Measurements from ENCODE around the gene NADK2.
"Not testable (repeated sequence)": the region's sequence is repeated elsewhere in the genome, so short reads cannot be mapped to it uniquely, and the experiment has no call there.

The NADK2 gene, protein sequence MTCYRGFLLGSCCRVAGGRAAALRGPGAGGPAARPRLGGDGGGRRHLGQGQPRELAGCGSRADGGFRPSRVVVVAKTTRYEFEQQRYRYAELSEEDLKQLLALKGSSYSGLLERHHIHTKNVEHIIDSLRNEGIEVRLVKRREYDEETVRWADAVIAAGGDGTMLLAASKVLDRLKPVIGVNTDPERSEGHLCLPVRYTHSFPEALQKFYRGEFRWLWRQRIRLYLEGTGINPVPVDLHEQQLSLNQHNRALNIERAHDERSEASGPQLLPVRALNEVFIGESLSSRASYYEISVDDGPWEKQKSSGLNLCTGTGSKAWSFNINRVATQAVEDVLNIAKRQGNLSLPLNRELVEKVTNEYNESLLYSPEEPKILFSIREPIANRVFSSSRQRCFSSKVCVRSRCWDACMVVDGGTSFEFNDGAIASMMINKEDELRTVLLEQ

DNA sequence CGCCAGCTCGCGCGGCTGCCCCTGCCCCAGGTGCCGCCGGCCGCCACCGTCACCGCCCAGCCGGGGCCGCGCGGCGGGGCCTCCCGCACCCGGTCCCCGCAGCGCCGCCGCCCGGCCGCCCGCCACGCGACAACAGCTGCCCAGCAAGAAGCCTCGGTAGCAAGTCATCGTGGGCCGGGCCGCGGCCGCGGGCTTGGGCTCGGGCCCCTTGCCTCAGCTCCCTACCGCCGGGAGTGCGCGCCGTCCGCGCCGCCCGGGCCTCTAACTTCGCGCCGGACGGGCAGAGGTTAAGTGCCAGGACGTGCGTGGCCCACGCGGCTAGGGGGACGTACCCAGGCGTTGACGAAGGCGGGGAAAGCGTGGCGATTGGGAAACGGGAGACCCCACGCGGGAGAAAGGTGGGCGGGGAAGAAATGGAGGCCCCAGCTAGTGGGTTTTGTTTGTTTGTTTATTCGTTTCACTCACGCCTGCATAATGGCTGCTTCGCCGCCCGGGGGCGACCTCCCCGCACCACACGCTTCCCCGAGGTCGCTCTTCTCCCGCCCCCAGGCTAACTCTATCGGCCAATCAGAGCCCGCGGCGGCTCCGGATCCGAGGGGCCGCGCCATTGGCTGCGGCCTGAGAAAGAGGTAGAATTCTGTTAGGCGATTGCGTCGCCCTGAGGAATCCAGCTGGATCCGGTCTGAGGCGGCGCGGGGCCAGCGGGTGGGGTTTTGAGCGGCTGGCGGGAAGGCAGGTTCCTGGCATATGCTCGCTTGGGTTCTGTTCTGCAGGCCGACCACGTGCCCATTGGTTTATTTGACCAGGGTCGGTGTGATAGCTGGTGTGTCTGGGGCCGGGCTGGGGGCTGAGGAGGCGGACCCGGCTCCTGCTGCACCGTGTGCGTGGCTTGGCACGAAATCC, at the start of gene NADK2:
NADK2 (minus strand) TSS at position 295 of the 903 bp plus-strand sequence; CDS start at position 168, 127 bp downstream.
- DNase-seq = peak; percentile 92

DNA sequence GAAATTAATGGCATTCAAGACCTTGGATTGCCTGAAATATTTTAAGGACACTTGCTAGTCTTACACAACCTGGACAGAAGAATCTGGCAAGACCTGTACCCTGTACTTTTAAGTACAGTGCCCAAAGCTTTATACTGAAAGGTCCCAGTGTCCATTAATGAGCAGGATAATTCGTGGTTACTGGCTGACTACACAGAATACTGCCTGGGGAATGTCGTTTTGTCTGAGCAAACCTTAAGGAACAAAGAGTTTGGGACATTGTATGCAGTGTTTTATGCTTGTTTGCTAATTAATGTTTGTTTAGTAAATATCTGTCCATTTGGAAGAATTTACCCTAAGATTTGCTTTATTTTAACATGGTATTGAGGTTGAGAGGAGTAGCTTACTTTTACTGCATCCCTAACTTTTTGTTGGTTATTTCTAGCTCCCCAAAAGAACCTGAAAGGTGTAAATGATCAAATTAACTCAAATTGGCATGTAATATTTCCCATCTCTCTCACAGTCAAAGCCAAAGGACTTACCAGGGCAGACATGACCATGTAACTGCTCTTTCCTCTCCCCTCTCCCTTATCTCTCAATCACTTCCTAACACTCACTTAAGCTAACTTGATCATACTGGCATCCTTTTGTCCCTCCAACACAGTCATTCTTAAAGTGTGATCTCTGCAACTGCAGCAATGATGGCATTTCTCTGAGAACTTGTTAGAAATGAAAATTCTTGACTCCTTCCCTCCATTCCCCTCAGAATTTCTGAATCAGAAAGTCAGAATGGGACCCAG, 44.3 kb upstream of the NADK2 start:
- DNase-seq = no peak

DNA sequence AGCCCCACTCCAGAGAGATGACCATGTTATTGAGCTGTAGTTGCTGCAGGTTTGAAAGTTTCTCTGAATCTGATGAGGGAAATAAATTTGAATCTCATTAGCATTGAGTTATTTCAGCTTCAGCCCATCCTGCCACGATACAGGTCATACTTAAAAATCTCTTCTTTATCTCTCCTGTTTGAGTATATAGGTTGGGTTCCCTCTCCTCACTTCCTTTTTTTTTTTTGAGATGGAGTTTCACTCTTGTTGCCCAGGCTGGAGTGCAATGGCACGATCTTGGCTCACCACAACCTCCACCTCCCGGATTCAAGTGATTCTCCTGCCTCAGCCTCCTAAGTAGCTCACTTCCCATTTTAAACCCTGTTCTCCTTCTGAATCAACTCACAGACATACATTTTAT, 42.0 kb upstream of the NADK2 start:
- DNase-seq = not testable (repeated sequence)

DNA sequence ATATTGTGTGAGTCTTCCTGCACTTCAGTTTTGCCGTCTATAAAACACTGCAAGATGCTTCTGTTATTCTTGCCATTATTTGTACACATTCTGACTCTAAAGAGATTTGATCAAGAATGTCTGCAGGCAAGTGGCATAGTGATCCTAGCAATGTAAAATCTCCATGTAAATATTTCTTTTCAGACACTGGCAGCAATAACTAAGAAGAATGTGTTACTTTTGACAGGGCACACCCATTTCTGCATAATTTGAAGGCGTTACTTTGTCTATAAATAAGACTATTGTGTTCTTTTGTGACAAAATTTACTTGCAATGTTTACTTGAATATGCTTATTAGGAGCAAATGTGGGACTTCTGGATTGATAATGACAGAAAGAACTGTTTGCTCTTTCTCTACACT, 39.9 kb upstream of the NADK2 start:
- DNase-seq = no peak

DNA sequence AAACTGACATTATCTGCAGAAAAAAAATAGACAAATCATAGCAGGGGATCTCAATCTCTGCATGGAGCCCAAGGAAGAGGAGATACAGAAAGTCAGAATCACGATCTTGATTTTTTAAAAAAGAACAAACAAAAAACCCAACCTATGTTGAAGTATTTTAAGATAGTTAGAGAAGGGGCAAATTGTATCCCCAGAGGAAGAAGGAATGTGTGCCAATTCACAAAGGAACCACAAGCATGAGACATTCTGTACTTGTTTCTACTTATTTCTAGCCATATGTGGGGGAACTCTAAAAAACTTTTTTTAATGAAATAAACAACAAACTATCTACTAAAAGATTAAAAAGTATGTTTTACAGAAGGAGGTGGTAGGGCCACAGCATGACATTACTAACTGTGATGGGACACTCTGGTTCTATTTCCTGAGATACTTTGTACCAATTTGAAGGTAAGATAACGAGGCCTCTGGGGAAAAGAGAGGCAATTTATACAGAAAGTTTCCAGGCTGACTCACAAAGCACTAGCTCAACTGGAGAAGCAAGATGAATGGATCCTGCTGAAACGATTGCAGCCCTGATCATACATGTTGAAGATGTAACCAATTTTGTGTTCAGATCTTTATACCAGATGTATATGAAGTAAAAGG, 37.5 kb upstream of the NADK2 start:
- no peak for DNase-seq

DNA sequence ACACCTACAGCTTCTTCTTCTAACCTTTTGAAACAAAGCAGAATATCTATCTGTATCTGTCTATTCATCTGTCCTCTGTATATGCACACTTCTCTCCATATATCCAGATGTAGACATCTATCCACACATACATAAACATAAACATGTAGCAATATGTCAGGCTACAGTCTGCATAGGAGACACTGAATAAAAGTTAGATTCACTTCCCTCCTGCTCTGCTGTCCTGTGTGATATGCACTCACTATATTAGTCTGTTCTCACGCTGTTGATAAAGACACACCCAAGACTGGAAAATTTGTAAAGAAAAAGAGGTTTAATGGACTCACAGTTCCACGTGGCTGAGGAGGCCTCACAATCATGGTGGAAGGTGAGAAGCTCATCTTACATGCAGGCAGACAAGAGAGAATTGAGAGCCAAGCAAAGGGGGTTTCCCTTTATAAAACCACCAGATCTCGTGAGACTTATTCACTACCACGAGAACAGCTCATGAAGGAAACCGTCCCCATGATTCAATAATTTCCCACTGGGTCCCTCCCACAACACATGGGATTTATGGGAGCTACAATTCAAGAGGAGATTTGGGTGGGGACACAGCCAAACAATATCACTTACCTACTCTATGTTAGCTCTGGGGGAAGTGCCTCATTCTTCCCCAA, 35.9 kb upstream of the NADK2 start:
- DNase-seq = no peak

DNA sequence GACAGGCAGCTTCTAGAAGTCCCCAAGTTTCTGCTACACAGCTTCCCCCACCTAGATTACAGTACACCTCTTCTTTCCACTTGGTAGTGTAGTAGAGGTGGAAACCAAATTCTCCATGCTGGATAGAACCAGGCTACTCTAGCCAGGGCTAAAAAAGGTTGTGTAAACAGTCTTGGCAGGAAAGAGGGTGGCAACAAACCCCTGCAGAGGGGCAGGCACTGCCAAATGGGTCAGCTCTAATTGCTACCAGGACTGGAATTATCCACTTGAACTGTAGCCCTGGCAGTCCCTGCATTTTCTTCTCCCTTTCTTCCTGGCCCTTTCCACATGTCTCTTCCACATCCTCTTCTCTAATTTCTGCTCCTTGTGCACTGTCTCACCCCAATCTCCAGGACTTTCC, 35.1 kb upstream of the NADK2 start:
- no peak for DNase-seq

DNA sequence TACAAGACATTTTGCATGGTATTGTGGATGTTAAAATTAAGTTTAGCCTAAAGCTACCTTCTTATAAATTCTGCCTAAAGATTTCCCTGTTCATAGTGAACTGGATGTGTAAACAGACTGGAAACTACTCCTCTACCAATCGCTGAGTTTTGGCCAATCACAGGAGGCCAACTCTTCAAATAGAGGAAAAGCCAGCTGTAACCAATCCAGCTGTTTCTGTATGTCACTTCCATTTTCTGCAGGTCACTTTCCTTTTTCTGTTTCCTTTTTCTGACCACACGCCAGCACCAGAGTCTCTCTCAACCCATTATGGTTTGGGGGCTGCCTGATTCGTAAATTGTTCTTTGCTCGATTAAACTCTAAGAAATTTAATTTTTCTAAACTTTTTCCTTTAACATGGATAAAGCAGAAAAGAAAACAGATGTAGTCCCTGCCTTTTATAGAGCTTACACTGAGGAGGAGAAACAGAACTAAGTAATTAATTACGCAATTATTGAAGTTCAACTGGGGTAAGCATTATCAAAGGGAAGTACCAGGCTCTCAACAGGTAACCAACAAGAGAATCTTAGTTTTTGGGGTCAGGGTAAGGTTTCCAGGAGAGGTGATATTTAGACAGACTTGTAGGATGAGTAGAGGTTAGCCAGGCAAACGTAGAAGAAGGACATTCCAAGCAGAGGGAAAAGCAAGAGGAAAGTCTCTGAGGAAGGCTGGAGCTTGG, 32.2 kb upstream of the NADK2 start:
- DNase-seq = no peak

DNA sequence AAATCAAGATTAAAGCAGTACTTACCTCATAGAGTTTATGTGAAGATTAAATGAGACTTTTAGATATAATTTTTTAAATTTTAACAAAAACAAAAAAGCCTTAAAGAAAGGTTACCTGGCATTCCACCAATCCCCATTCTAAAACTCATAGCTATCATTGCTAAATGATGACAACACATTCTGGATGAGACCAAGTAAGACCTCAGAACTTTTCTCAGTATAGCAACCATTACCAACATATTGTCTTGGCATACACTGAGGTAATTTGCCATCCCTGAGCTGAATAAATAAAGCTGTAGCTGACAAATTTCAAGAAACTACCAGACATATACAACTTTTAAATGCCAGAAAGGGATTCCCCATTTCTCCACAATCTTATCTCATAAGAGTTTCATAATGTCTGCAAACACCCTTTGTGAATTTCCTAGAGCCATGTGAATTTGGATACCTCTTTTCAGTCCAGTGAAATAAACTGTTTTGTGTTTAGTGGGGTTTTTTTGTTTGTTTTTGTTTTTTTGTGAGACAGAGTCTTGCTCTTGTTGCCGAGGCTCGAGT, 30.5 kb upstream of the NADK2 start:
- DNase-seq = no peak

DNA sequence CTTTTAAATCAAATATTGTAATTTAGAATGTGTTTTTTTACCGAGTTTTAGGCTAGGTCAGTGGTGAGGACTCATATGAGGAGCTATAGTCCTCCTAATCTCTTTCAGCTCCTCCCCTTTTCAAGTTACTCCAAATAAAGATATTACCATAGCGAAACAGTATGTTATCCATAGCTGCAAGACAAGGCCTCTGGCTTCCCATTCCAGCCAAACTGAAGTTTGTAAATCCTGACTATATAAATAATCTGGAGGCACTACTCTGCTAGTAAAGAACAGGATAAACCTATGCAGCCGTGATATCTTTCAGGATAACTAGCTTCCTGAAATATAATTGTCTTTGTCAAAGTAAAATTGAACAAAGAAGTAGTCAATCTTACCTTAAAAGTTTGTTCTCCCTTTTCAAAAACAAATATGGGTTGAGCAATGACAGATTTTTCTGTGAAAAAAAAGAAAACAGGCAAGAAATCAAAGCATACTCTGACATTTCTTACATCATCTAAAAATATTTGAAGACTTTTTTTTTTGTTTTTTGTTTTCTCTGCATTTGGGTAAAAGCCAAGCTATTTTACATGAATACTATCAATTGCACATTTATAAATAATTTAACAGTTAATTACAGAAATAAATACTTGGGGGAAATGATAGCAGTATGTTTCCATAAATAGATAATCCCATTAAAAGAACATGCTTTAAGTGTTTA, 29.3 kb upstream of the NADK2 start:
- no peak for DNase-seq

DNA sequence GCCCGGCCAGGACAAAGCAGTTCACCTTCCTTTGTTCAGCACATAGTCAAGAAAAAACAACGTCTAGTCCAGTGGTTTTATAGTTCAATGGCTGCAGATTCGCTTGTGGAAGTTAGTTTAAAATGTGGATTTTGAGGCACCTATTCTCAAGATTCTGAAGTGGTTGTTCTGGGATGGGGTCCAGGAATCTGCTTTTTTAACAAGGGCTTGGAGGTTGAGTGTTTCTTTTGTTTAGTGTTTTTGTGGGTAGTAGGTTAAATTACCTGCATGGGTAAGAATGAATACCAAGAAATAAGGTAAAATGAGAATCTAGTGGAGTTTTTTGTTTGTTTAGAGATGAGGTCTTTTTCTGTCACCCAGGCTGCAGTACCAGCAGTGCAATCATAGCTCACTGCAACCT, 28.4 kb upstream of the NADK2 start:
- no peak for DNase-seq

DNA sequence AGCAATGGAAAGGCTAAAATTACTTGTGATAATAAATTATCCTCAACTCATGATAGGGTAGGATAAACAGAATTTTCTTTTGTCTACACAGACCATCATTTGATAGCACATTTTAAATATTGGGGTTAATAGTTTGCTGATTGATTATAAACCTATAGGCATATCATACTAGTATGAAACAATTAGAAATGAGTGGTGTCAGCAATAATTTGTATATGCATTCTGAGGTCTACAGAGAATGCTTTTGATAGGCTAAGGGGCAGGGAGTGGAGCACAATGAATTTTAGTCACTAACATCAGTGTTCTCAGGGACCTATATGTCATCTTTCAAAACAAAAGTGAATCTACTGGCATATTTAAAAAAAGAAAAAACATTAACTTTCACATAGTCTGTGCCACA, 27.8 kb upstream of the NADK2 start:
- no peak for DNase-seq

DNA sequence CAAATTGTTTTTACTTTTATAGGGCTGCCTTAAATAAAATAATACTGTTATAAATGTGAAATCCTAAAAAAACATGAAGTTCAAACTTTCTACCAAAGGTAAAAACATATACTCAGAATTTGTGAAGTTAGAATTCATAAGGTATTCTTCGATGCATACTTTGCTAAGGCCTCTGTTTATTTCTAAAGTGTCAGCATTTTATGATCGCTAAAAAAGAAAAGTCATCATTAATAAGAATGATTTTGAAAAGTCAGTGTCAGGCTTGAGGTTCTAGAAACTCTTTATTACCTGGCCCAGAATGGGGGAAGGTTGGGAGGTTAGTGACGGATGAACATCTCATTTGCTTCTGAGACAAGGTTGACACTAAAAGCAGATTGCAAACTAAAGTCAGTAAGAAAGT, 26.2 kb upstream of the NADK2 start:
- DNase-seq = no peak

DNA sequence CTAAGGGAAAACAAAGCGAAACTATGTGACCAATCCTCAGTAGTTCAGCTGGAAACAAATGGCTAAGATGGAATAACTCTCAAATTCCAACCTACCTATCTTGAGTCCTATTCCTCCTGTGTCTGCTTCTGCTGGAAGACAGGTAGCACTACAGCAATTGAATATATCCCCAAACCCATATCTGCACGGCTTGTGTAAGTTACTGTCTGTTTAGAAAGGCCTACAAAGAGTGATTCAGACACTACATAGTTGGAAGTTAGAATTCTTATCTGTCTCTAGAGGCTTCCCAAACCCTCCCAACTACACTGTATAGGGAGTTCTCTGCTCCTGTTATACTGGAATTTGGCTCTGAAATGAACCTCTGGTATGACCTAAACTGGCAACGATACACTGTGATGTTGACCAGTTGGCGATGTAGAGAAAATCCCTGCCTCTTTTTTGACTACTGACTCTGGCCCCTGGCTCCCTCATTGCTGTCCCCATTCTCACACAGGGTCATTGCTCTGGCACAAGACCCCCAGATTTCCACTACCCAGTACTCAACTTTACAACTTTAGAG, 22.6 kb upstream of the NADK2 start:
- no peak for DNase-seq

DNA sequence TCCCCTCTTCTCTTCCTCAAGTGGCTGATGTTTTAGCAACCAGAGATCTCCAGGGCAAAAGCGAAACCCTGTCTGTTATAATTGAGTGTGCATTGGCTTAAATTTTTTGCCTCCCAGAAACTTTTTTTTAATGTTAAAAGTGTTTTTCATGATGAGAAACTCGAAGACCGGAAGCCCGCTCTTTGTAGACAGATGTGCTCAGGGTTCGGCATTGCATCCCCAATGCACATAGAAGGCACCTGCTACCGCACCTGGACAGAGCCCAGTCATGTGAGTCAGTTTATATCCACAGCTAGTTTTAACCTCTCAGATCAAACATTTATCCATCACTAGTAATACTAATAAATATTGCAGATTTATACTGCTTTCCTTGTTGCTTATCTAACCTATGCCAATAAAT, 19.5 kb upstream of the NADK2 start:
- DNase-seq = no peak

DNA sequence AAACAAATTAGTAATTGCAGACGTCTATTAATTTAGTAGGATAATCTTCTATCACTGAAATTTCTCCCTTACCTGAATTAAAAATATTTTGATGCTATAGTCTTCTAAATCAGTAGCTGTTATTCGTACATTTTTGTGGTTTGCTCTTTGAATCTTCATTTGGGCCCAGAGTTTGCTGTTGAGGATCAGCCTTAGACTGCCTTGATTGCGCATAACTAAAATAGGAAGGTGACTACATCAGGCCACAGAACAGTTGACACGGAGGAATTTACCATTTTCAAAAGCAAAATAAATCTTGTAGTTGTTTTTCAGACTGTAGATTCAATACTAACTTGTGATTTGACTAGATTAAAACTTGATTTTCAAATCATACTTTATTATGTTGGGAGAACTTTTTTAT, 11.8 kb upstream of the NADK2 start:
- no peak for DNase-seq

DNA sequence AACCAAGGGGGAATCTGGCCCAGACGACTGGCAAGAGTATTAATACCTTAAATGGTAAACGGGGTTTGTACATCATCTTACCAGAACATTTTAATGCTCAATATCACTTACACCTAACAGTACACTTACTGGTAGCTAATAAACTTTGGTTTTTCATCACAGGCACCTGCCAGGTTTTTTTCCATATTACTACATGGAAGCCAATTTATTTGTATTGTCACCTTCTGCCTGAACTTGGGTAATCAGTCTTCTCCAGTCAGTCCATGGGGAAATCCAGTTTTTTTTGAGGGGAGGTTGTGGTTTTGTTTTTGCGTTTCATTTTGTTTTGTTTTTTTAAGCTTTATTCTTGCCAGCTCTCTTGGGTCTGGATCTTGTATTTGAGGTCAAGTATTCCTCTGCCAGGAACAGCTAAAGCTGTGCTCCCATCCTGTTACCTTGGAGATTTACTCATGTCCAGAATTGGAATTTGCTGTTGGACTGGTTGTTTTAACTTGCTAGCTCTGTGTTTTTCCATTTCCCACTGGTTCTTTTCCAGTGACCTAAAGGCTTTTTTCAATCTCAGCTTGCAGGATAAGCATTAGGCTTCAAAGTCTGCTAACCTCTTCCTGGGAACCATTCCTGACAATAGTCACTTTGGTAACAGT, 11.1 kb upstream of the NADK2 start:
- no peak for DNase-seq

DNA sequence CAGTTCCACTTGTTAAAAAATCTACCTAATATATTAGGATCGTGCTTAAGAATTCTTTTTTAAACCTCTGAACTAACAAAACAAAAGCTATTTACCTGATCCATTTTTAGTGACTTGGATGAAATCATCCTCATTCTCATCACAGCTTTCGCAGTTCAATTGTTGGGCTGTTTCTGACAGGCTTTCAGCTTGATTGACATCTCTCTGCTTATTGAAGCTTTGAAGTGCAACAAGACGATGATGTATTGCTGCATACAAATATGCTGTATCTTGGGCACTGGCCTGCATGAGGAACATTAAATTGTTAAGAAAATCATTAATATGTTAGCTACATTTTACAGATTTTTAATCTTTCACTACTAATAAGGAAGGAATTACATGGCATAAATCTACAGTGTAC, 9.5 kb upstream of the NADK2 start:
- no peak for DNase-seq

DNA sequence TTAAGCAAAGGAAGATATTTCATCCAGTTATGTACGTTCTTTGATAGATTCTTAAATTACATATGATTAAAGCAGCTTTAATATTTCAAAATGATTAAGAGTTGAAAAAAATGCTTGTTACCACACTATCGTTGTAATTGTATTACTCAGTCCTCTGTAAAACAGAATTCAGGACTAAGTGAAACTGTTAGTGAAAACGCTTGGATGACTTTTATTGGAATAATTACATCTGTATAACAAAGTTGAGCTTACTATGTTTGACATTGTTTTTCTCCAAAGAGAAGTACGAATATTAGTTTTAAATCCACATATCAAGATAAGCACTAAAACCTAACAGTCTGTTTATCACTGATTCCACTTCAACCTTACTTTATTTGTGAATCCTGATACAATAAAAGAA, 8.7 kb upstream of the NADK2 start:
- no peak for DNase-seq
